ENCODE data around the gene FAN1. TPM values are rescaled to one million over a fixed set of nuclear protein-coding genes. Genes with fewer than 3 reads are reported as not detected.

FAN1 gene
- total and polyA plus RNA-seq, 2 of the 13 experiments (the other 11 are each of a cell fraction or from before 2014, with no cell fraction given) = 10.8 to 20.1 TPM

DNA sequence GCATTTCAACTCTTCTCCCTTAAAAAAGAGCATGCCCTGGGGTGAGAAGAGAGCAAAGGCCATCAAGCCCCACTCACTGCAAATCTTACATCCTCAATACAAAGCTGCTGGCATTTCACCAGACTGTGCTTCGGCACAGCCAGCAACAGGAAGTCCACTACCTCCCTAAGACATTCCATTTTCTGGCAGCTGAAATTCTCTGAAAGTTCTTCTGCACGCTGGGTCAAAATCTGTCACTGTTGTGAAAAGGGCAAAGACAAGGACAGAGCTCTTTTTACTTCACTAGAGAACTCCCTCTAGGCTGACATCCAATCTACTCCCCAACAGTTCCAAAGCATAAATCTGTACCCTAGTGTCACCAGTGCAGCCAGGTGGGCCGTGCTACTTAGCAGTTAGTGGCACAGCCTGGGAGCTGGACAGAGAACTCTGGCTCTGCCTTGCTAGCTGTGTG, 81.4 kb downstream of the FAN1 start (continued):
- TF ChIP-seq ATF7 (IDR thresholded peaks at IDR 0.05) = no peak
- no peak for TF ChIP-seq ATF7 (CRISPR knock-in tag; IDR thresholded peaks at IDR 0.05)
- no peak for TF ChIP-seq BCLAF1 (IDR thresholded peaks at IDR 0.05)
- no peak for TF ChIP-seq ZNF550 (CRISPR knock-in tag; IDR thresholded peaks at IDR 0.05; ENCODE audit: borderline replicate concordance)

- peak overlapping the region; percentile 90 for H3K4me2 ChIP-seq (ENCODE audit: low read depth, low read length)
- peak overlapping the region; percentile 89 for H3K27ac ChIP-seq (ENCODE audit: extremely low read length, insufficient read depth, low read length)
- BruUV-seq (replicated peaks) = TSS peak; percentile 62
- H3K4me3 ChIP-seq (replicated peaks in 1 of 3; ENCODE audit: insufficient read depth in 1 of 3, low read depth in 2 of 3, low read length in 3 of 3) = peak overlapping the region; percentile 93 to 98 (median 97)
- H3K9me3 ChIP-seq (ENCODE audit: low read length) = no peaks in the 10 kb centered on the region
- no peak overlapping the region for H2AFZ ChIP-seq (ENCODE audit: low read length)
- ATAC-seq = peak; percentile 16; the same call in 1 of the 3 replicates
- H3K79me2 ChIP-seq (ENCODE audit: insufficient read depth, low read length) = peaks cover 31% of the 10 kb centered on the region
- ChIA-PET CTCF (ENCODE audit: low intra/inter-chr PET ratio, low total read pairs) (no interaction called here), POLR2A (interaction anchor here (1.4 to 2.8 kb wide), 2 partner anchors 24 to 25 kb away, joined by 3 to 21 read pairs; no protein-coding TSS in a partner anchor)
- H3K36me3 ChIP-seq (replicated peaks in 1 of 2; ENCODE audit: control insufficient read depth in 1 of 2, insufficient read depth in 2 of 2, low read length in 2 of 2) = peaks cover 7 to 16% of the 10 kb centered on the region in 2 experiments
- WGBS (ENCODE audit: low lambda C conversion rate) = 21% methylated on average over 2 of the region's 2 CpGs
- peaks cover 53% of the 10 kb centered on the region for H3K4me1 ChIP-seq (ENCODE audit: insufficient read depth, low read length)
- FAIRE-seq = peak; percentile 51
- intact Hi-C loops (cut with micrococcal nuclease; ENCODE audit: unreplicated experiment) = loop anchor here (5.0 to 10.0 kb wide), 3 partner anchors 85 to 135 kb away; partner anchors contain the start of gene FAN1
- H3K9ac ChIP-seq (ENCODE audit: insufficient read depth, low read depth, low read length) = peak overlapping the region; percentile 96
- in situ Hi-C loops (cut with HindIII; ENCODE audit: extremely low pct_ligation_motif_present, low pct_unique_long_range_greater_than_20kb) = loop anchor here (25.0 kb wide), 1 partner anchor 147 kb away; no protein-coding TSS in a partner anchor
- peak; percentile 36 for DNase-seq (ENCODE audit: low spot score)
- H4K20me1 ChIP-seq (ENCODE audit: insufficient read depth, low read length) = no peaks in the 10 kb centered on the region
- no peaks in the 10 kb centered on the region; a peak in 1 of 5 replicates for H3K27me3 ChIP-seq (ENCODE audit: control insufficient read depth in 1 of 2, insufficient read depth in 2 of 2, low read length in 2 of 2)
- TF ChIP-seq ATF3 (CRISPR knock-in tag; IDR thresholded peaks at IDR 0.05) (no peak), MAFK (conservative IDR thresholded peaks at IDR 0.05 in 1 of 2, IDR thresholded peaks at IDR 0.05 in 1 of 2; ENCODE audit: low read length in 2 of 2) (0 out of 4 replicates have a peak, but pooled peaks have one; percentile 19 to 20), ZBTB3 (CRISPR knock-in tag; IDR thresholded peaks at IDR 0.05; ENCODE audit: borderline replicate concordance, low read depth) (0 out of 2 replicates have a peak, but pooled peaks have one; percentile 12), MEF2D (CRISPR knock-in tag; IDR thresholded peaks at IDR 0.05) (no peak), NFYC (CRISPR knock-in tag; IDR thresholded peaks at IDR 0.05) (no peak), KLF15 (CRISPR knock-in tag; IDR thresholded peaks at IDR 0.05; ENCODE audit: borderline replicate concordance) (no peak), ZNF724P (CRISPR knock-in tag; IDR thresholded peaks at IDR 0.05; ENCODE audit: borderline replicate concordance) (no peak), MATR3 (CRISPR knock-in tag; IDR thresholded peaks at IDR 0.05) (no peak), CBFB (CRISPR knock-in tag; IDR thresholded peaks at IDR 0.05) (no peak), ZNF17 (CRISPR knock-in tag; IDR thresholded peaks at IDR 0.05) (no peak), PHB2 (IDR thresholded peaks at IDR 0.05; ENCODE audit: partially characterized antibody) (no peak), ZNF883 (CRISPR knock-in tag; IDR thresholded peaks at IDR 0.05; ENCODE audit: not compliant biosample characterization) (no peak), ZNF564 (CRISPR knock-in tag; IDR thresholded peaks at IDR 0.05) (no peak), FOXC1 (CRISPR knock-in tag; IDR thresholded peaks at IDR 0.05; ENCODE audit: borderline replicate concordance) (no peak), TFAP4 (IDR thresholded peaks at IDR 0.05; ENCODE audit: borderline replicate concordance, low read depth) (peak; percentile 17; the same call in 1 of the 2 replicates)
- TF ChIP-seq, protein P1, sequence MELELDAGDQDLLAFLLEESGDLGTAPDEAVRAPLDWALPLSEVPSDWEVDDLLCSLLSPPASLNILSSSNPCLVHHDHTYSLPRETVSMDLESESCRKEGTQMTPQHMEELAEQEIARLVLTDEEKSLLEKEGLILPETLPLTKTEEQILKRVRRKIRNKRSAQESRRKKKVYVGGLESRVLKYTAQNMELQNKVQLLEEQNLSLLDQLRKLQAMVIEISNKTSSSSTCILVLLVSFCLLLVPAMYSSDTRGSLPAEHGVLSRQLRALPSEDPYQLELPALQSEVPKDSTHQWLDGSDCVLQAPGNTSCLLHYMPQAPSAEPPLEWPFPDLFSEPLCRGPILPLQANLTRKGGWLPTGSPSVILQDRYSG (CRISPR knock-in tag; IDR thresholded peaks at IDR 0.05) = no peak
Observed at GRCh38 chr15:30990036-30990435, 86.3 kb downstream of the FAN1 start.
